K562 (cell line): ENCODE data around the gene TCF19. TPM values are rescaled to one million over a fixed set of nuclear protein-coding genes. Genes with fewer than 3 reads are reported as not detected.

ENCODE experiments used
- ADNP ChIP-seq: fragments of 200-800 bp; sonication (Bioruptor generic); IDR thresholded peaks from 2 replicates; pipeline ENCODE4 v1.6.1; 2016; ENCODE audit warnings: missing genetic modification characterization, missing compliant biosample characterization
- ARID3B ChIP-seq: fragments of 250-450 bp; sonication (Bioruptor Pico); IDR thresholded peaks from 2 replicates; pipeline ENCODE4 v1.4.0; 2020; ENCODE audit warnings: borderline replicate concordance
- CBX3 ChIP-seq, 2 experiments: IDR thresholded peaks; 1 replicate in 1 of 2; 2 replicates in 1 of 2; pipeline ENCODE4 v1.6.1; 2012; ENCODE audit warnings: inconsistent platforms in 2 of 2, low read length in 2 of 2, borderline replicate concordance in 1 of 2, control low read depth in 1 of 2
- CBX5 ChIP-seq: IDR thresholded peaks from 2 replicates; pipeline ENCODE4 v1.6.1; 2014; ENCODE audit warnings: low read depth, borderline replicate concordance
- HNRNPK ChIP-seq: fragments of 200-400 bp; formaldehyde crosslinking; IDR thresholded peaks from one replicate; pipeline ENCODE4 v1.6.1; 2018; ENCODE audit warnings: mild to moderate bottlenecking, low read depth, low read length; ENCODE audit not compliant: poor library complexity, severe bottlenecking
- MNT ChIP-seq, 2 experiments: fragments of 450-650 bp; conservative IDR thresholded peaks; 2 replicates each; pipeline ENCODE4 v1.6.1; 2017; ENCODE audit warnings: mild to moderate bottlenecking in 2 of 2, moderate library complexity in 2 of 2
- NFIC ChIP-seq: fragments of 450-650 bp; IDR thresholded peaks from 2 replicates; pipeline ENCODE4 v1.6.1; 2017; ENCODE audit warnings: mild to moderate bottlenecking, inconsistent platforms
- STAT5A ChIP-seq: IDR thresholded peaks from 2 replicates; pipeline ENCODE4 v1.6.1; 2012; ENCODE audit warnings: low read length, inconsistent platforms, borderline replicate concordance
- ZBTB40 ChIP-seq, 2 experiments: fragments of 450-650 bp in 1 of 2; sonication (generic) in 1 of 2; formaldehyde crosslinking in 1 of 2; IDR thresholded peaks; 2 replicates each; pipeline versions ENCODE4 v1.7.1 to v1.9.0; 2016 to 2022; ENCODE audit warnings: inconsistent platforms in 1 of 2, mild to moderate bottlenecking in 1 of 2, missing genetic modification reagents in 1 of 2
- ZNF12 ChIP-seq: sonication (generic); formaldehyde crosslinking; IDR thresholded peaks from 2 replicates; pipeline ENCODE4 v1.4.0; 2020; ENCODE audit warnings: mild to moderate bottlenecking, missing genetic modification reagents
- ZNF282 ChIP-seq: sonication (generic); formaldehyde crosslinking; IDR thresholded peaks from 2 replicates; pipeline ENCODE4 v1.8.1; 2023; ENCODE audit warnings: missing genetic modification reagents
- polyA plus RNA-seq, 8 experiments: library from polyadenylated mRNA; depleted of rRNA in 4 of 8; stranded (reverse) in 5 of 8; unstranded in 3 of 8; fragments of >200 nt; fragmentation: Nextera tagmentation in 2 of 8; fragmentation: Illumina TruSeq in 1 of 8; extraction: Ambion mirVana in 2 of 8; extraction: Trizol in 1 of 8; gene quantifications; 2 replicates each; pipeline versions ENCODE4 v1.2.1 to v1.2.3, GENCODE V29; 2011 to 2014; ENCODE audit warnings: inconsistent platforms in 1 of 8, missing spikeins in 1 of 8
- total RNA-seq, 7 experiments: library from RNA; depleted of rRNA in 6 of 7; stranded (reverse); fragments of >200 nt in 6 of 7; fragmentation: Illumina TruSeq in 2 of 7; extraction: Trizol in 2 of 7; gene quantifications; 2 replicates each; pipeline versions ENCODE4 v1.2.1 to v1.2.3, GENCODE V29; 2011 to 2021; ENCODE audit warnings: low replicate concordance in 1 of 7

The TCF19 gene
- total and polyA plus RNA-seq, 9 of the 15 experiments (the other 6 are each of a cell fraction or from before 2014, with no cell fraction given), result 4.2 to 42.5 (median 25.7) TPM

GRCh38 chr6:31122791-31123706 lies 35.3 kb upstream of the TCF19 start (continued):
- no peak for TF ChIP-seq ZBTB40 (IDR thresholded peaks at IDR 0.05)
- TF ChIP-seq ZBTB40 (CRISPR knock-in tag; IDR thresholded peaks at IDR 0.05), result no peak
- TF ChIP-seq CBX3 (IDR thresholded peaks at IDR 0.05; ENCODE audit: borderline replicate concordance in 1 of 2, low read length in 2 of 2), result no peak
- TF ChIP-seq HNRNPK, result no peak
- no peak for TF ChIP-seq CBX5
- peak; percentile 97 for TF ChIP-seq NFIC
- no peak for TF ChIP-seq ARID3B (CRISPR knock-in tag)
- TF ChIP-seq ADNP, result no peak
- TF ChIP-seq ZNF282 (CRISPR knock-in tag), result no peak
- TF ChIP-seq MNT (conservative IDR thresholded peaks at IDR 0.05), result 0 out of 4 replicates have a peak, but pooled peaks of 1 of the 2 experiments have one; percentile 19
- TF ChIP-seq ZNF12 (CRISPR knock-in tag), result no peak
- TF ChIP-seq STAT5A, result no peak
